GM21786 (cell line): Measurements from ENCODE around the gene LMTK2.

Source experiments
- ATAC-seq: cut with Tn5 transposase; IDR thresholded peaks from one replicate; pipeline ENCODE4 v1.9.1; 2021; ENCODE audit not compliant: unreplicated experiment

LMTK2 gene

DNA sequence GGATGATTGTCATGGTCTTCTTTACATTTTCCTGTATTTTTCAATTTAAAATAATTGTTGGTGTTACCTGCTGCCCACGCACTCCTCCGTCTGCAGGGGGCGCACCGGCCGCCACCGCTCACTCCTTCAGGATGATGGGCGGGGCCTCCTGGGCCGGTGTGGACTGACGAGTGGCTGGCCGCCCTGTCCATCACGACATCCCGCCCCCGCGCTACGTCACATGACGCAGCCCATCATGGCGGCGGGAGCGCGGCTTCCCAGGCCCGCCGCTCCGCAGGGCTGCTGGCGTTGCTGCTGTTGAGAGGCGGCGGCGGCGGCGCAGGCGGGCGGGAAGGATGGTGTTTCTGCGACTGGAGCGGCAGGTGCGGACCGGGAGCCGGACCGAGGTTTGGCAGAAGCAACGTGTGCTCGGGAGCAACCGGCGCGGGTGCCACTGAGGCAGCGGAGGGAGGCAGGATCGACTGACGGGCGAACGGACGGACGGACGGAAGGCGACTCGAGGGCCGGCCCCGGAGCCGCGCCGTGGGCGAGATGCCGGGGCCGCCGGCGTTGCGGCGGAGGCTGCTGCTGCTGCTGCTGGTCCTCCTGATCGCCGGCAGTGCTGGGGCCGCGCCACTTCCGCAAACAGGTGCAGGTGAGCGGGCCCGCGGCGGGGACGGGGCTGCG, at the start of gene LMTK2:
LMTK2 (plus strand) TSS at position 216 of the 666 bp plus-strand sequence; CDS start at position 532, 316 bp downstream.
- peak; percentile 99 for ATAC-seq

GRCh38 chr7:98057157-98057556, 49.5 kb upstream of the LMTK2 start:
- no peak for ATAC-seq

DNA sequence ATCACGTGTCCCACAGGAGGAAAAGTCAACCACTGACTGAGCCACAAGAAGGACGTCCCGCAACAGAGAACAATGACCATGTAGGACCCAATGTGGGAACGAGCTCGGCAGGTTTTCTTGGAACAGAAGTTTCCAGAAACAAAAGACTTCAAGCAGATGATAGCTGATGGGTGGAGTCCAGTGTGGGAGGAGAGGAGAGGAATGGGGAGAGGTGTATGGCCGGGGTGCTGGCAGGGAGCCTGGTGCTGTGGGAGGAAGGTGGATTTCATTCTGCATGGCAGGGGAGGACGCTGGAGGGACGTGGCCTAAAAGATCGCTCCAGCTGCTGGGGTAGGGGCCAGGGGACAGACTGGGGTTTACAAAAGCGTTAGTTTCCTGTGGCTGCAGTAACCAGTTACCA, 48.5 kb upstream of the LMTK2 start:
- ATAC-seq, result no peak

- ATAC-seq, result no peak
These were observed 42.4 kb upstream of the LMTK2 start for GRCh38 chr7:98064233-98064632.

DNA sequence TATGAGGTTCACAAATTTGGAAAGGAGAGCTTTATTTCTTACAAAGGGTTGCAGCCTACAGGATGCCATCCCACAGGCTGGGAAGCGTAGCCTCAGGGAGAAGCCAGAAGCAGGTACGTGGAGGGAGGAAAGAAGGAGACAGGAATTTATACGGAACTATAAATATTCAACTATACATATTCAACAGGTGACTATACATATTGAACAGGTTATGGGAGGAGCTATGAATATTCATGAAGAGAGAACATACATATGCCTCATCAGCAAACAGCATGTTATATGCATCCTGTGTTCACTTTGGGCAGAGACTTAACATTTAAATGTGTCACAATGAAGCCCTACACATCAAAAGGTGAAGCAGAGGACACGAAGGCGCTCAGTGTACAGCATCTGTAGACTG, 40.5 kb upstream of the LMTK2 start:
- ATAC-seq, result no peak

GRCh38 chr7:98066934-98067507, 39.6 kb upstream of the LMTK2 start:
- ATAC-seq, result no peak

DNA sequence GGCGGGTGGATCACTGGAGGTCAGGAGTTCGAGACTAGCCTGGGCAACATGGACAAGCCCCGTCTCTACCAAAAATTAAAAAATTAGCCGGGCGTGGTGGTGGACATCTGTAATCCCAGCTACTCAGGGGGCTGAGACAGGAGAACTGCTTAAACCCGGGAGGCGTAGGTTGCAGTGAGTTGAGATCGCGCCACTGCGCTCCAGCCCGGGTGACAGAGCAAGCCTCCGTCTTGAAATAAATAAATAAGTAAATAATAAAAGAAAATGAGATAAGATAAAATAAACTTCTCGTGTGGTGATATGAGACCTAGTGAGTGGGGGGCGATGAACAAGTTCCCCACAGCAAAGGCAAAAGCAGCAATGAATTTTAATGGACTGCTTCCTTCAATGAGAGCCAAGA, 33.6 kb upstream of the LMTK2 start:
- no peak for ATAC-seq

DNA sequence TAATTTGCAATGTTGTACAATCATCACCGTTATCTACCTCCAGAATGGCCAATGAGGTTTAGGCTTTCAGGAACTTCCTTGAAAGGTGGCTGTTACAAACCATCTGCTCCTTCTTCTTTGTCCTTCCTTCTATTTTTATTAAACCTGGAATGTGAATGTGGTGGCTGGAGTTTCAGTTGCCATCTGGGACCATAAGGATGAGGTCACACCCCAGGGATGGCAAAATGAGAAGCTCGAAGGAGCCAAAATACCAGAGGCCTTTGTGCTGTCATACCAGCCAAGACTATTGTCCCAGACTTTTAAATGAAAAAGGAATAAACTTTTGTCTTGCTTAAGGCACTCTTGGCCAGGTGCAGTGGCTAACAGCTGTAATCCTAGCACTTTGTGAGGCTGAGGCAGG, 30.9 kb upstream of the LMTK2 start:
- ATAC-seq, result no peak

DNA sequence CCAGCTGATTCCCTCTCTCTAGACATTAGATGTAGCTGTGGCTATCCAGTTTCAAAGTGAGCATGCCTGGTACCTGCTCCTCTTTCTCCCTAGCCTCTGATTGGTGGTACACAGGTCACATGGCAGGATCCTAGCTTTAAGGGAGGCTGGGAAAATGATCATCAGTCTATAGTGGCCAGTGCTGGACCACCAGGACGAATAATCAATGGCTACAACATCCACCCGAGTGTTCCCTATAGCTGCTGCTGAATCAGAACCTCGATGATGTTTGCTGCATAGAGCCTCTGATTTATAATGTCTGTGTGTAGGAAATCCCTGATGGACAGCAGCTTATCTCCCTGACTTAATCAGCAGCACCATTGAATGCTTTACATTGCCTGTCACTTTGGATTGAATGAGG, 28.9 kb upstream of the LMTK2 start:
- no peak for ATAC-seq

DNA sequence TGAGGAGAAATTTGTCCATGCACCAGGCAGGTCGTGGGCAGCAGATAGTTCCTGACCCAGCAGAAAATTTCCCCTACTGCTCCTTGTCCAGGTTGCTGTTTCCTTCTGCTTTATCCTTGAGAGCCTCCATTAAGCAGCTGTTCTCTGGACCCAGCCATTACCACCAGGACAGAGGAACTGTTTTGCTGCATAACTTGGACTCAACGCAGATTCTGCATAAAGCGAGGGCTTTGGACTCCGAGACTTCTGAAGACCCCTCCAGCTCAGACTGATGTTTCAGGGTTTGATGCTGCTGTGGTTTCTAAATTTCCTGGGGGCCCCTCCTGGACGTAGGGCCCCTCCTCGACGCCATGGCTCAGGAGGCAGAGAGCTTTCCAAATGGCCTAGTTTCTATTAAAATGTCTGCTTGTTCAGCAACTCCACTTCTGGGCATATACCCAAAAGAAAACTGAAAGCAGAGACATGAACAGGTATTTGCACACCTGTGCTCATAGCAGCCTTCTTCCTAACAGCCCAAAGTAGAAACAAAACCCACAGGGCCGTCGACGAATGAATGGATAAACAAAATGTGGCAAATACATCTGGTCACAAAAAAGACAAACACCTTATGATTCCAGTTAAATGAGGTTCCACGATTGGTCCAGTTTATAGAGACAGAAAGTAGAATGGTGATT, 28.3 kb upstream of the LMTK2 start:
- ATAC-seq, result no peak

DNA sequence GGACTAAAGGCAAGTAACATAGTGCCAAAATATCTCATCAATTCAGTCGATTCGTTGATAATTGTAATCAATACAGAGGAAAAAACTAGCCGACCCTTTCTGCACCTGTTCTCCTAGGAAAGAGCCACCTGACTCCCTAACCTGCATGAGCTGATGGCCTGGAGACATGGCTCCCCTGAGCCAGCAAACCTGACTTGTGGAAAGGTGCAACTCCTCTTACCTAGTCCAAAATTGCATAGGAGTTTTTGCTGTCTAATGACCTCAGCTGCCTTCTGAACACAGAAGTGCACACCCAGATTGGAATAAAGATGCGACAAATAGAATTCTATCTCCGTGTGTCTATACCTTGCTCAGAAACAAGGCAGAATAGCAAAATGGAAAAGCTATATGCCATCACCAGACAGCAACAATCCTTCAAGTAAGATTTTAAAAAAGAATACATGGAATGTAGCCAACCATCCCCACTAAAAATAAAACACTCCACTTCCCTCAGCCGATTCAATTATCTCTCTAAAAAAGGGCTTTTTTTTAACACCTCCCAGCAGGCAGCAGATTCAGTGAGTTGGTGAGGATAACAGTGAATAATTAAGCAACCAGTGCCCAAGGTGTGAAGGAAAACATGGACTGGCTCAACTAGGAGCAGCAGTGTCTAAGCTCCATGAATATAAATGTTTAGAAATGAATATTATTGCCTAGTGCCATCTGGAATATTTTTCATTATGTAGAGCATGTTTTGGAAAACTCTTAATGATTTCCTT, 26.6 kb upstream of the LMTK2 start:
- no peak for ATAC-seq

DNA sequence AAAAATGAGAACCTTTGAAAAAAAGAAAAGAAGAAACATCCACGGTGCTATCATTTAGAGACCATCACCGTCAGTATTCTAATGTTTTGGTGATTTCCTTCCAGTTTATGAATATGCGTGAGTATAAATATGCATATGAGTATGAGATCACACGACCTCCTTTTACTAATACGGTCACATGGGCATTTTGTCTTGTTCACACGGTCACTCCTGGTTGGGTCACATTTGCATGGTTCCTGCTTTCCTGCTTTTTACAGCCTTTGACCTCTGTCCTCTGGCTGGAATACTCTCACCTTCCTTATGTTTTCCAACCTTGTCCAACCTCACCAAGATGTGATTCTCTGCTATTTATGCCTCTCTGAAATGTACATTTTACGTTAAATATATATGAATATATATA, 25.3 kb upstream of the LMTK2 start:
- no peak for ATAC-seq

- ATAC-seq, result no peak
These were observed 22.0 kb upstream of the LMTK2 start for GRCh38 chr7:98084631-98085030.

- ATAC-seq, result no peak
These were observed 21.0 kb upstream of the LMTK2 start for GRCh38 chr7:98085674-98086073.

GRCh38 chr7:98086281-98086718, 20.4 kb upstream of the LMTK2 start:
- ATAC-seq, result no peak

GRCh38 chr7:98088109-98088508, 18.6 kb upstream of the LMTK2 start:
- ATAC-seq, result no peak

- no peak for ATAC-seq
These were observed 16.5 kb upstream of the LMTK2 start for GRCh38 chr7:98090116-98090515.

DNA sequence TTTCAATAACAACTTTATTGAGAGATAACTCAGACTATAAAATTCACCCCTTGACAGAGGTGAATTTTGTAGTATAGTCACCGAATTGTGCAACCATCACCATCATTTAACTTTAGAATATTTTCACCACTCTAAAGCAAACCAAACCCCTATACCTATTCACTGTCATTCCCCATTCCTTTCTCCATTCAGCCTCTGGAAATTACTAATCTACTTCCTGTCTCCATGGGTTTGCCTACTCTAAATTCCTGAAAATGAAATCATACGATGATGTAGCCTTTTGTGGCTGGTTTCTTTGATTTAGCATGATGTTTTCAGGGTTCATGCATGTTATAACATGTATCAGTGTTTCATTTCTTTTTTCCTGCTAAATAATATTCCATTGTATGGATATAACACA, 15.6 kb upstream of the LMTK2 start:
- ATAC-seq, result no peak

DNA sequence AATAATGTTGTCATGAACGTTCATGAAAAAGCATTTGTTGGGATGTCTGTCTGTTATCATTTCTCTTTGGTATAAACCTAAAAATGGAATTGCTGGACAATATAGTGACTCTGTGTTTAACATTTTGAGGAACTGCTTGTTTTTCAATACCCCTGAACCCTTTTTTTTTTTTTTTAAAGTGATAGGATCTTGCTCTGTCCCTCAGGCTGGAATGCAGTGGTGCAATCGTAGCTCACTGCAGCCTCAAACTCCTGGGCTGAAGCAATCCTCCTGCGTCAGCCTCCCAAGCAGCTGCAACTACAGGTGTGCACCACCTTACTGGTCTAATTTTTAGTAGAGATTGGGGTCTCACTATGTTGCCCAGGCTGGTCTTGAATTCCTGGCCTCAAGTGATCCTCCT, 15.1 kb upstream of the LMTK2 start:
- ATAC-seq, result no peak

GRCh38 chr7:98097042-98097645, 9.5 kb upstream of the LMTK2 start:
- ATAC-seq, result no peak

- ATAC-seq, result no peak
These were observed 6.6 kb upstream of the LMTK2 start for GRCh38 chr7:98100088-98100487.
